Colonic mucosa (tissue), 4 donors: Measurements from ENCODE around the gene PLD1. TPM values are rescaled to one million over a fixed set of nuclear protein-coding genes. Genes with fewer than 3 reads are reported as not detected.
"Not testable (repeated sequence)": the region's sequence is repeated elsewhere in the genome, so short reads cannot be mapped to it uniquely, and the experiment has no call there.

Experiments
- DNase-seq: peaks from one replicate; pipeline ENCODE4 v3.0.0-alpha.2; 2020
- H3K27ac ChIP-seq: fragments of 200-600 bp; one replicate; pipeline ENCODE4 v1.8.0; 2021
- H3K27me3 ChIP-seq: fragments of 200-600 bp; one replicate; pipeline ENCODE4 v1.8.0; 2021
- H3K36me3 ChIP-seq: fragments of 200-600 bp; one replicate; pipeline ENCODE4 v1.8.0; 2021
- H3K4me1 ChIP-seq: fragments of 200-600 bp; one replicate; pipeline ENCODE4 v1.8.0; 2021; ENCODE audit warnings: mild to moderate bottlenecking
- H3K4me3 ChIP-seq: fragments of 200-600 bp; one replicate; pipeline ENCODE4 v1.8.0; 2021
- H3K9ac ChIP-seq, 2 donors: one replicate each; pipeline ENCODE4 v1.7.0; 2013; ENCODE audit warnings: control low read depth in 2 of 2, low read depth in 2 of 2, low read length in 2 of 2
- H3K9me3 ChIP-seq: fragments of 200-600 bp; one replicate; pipeline ENCODE4 v1.8.0; 2021
- intact Hi-C: fragments of 100-400 bp; cut with DNase I; formaldehyde crosslinking; loops from one replicate; pipeline ENCODE4 v1.14.1; 2022
- total RNA-seq, 2 donors: library from RNA; stranded (reverse); fragmentation: NEBNext Ultra II Directional in 1 of 2; extraction: Animal tissue kit (Norgen Biotek cat#: 25700) in 1 of 2; gene quantifications; one replicate each; pipeline ENCODE4 v1.2.1, GENCODE V29; 2021
- TF ChIP-seq, protein P1 (sequence below): fragments of 200-600 bp; IDR thresholded peaks from one replicate; pipeline ENCODE4 v1.8.0; 2022; ENCODE audit warnings: antibody characterized with exemption, mild to moderate bottlenecking
- donor health status: healthy.
- donor health status: DM: no; HTN: no; CAD: no.
- donor health status: DM: no; HTN: no; CAD: no.

PLD1 gene
- total RNA-seq, 2 donors from 2014 or later: 49.6 to 81.3 TPM

DNA sequence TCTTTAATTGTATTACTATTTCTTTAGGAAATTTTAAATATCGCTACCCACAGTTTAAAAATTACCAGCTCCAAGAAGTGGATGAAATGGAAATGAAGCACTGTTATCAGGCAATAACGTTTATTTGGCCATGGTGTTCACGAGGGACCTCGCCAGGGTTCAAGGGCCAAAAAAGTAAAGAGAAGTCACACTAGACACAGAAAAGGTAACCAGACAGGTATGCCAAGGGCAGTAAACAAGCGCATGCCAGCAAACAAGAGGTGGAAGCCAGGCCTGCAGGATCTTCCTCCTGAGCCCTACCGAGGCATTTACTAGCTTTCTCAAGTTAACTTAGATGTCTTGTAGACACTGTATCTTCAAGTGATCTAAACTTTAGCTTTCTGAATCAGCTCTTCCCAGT is 113.5 kb downstream of the PLD1 start:
- Histone ChIP-seq H3K9me3 (no peaks in the 10 kb centered on the region), H3K36me3 (no peaks in the 10 kb centered on the region), H3K27ac (no peak overlapping the region), H3K9ac (no peak overlapping the region), H3K27me3 (no peaks in the 10 kb centered on the region), H3K4me1 (no peaks in the 10 kb centered on the region), H3K4me3 (no peak overlapping the region)
- intact Hi-C loops: no loop called here
- no peak for DNase-seq
- TF ChIP-seq, protein P1, sequence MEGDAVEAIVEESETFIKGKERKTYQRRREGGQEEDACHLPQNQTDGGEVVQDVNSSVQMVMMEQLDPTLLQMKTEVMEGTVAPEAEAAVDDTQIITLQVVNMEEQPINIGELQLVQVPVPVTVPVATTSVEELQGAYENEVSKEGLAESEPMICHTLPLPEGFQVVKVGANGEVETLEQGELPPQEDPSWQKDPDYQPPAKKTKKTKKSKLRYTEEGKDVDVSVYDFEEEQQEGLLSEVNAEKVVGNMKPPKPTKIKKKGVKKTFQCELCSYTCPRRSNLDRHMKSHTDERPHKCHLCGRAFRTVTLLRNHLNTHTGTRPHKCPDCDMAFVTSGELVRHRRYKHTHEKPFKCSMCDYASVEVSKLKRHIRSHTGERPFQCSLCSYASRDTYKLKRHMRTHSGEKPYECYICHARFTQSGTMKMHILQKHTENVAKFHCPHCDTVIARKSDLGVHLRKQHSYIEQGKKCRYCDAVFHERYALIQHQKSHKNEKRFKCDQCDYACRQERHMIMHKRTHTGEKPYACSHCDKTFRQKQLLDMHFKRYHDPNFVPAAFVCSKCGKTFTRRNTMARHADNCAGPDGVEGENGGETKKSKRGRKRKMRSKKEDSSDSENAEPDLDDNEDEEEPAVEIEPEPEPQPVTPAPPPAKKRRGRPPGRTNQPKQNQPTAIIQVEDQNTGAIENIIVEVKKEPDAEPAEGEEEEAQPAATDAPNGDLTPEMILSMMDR: no peak

DNA sequence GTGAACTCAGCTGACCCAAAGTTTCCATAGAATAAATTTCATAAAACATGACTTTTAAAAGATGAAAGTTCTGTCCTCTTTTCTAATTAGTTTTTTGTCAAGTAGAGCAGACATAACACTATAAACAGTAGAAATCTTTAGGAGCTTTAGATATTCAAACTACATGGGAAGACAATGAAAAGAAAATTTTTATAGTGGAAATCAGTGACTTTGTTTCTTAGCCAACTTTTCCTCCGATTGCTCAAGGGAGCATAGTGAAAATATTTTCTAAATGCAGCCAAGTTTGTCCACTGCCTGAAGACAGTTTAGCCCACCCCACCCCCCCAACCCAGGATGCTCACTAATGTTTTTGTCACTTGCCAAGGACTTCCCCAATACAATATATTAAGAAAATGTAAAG is 114.9 kb downstream of the PLD1 start:
- DNase-seq: no peak
- H3K36me3 ChIP-seq: no peaks in the 10 kb centered on the region
- intact Hi-C loops: no loop called here
- no peaks in the 10 kb centered on the region for H3K9me3 ChIP-seq
- H3K9ac ChIP-seq: no peak overlapping the region
- no peak overlapping the region for H3K4me3 ChIP-seq
- H3K27ac ChIP-seq: peak overlapping the region; percentile 51
- no peaks in the 10 kb centered on the region for H3K27me3 ChIP-seq
- no peaks in the 10 kb centered on the region for H3K4me1 ChIP-seq
- TF ChIP-seq, protein P1: no peak

DNA sequence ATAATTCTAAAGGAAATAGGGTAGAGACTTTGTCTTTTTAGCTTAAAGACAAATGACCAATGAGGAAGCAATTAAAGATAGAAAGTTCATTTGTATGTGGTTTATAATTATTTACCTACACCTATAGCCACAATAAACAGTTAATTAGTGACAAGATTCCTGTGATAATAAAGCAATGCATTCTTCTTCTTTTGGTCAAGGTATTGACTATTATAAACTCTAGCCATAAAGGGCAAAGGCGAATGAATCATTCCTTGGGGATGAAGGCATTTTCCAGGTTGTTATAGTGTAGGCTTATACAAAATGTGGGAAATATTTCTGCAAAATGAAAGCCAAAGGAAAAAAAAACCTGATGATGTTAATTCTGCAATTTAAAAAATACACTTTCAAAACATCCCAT is 115.4 kb downstream of the PLD1 start:
- TF ChIP-seq, protein P1: no peak
- no peaks in the 10 kb centered on the region for H3K9me3 ChIP-seq
- no peaks in the 10 kb centered on the region for H3K27me3 ChIP-seq
- DNase-seq: no peak
- intact Hi-C loops: no loop called here
- H3K36me3 ChIP-seq: no peaks in the 10 kb centered on the region
- no peaks in the 10 kb centered on the region for H3K4me1 ChIP-seq
- H3K27ac ChIP-seq: peak overlapping the region; percentile 51
- no peak overlapping the region for H3K9ac ChIP-seq
- H3K4me3 ChIP-seq: no peak overlapping the region

DNA sequence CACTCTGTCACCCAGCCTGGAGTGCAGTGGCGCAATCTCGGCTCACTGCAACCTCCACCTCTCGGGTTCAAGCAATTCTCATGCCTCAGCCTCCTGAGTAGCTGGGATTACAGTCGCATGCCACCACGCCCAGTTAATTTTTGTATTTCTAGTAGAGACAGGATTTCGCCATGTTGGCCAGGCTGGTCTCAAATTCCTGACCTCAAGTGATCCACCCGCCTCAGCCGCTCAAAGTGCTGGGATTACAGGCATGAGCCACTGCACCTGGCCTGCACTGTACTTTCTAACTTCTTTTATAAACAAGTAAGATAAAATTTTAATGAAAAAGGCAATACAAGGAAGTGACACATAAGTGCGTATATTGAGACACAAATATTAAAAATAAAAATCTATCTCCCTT is 117.7 kb downstream of the PLD1 start:
- H3K4me1 ChIP-seq, H3K27me3 ChIP-seq, H3K9me3 ChIP-seq, intact Hi-C loops, H3K9ac ChIP-seq, DNase-seq, H3K27ac ChIP-seq, H3K36me3 ChIP-seq, H3K4me3 ChIP-seq: not testable (repeated sequence)

DNA sequence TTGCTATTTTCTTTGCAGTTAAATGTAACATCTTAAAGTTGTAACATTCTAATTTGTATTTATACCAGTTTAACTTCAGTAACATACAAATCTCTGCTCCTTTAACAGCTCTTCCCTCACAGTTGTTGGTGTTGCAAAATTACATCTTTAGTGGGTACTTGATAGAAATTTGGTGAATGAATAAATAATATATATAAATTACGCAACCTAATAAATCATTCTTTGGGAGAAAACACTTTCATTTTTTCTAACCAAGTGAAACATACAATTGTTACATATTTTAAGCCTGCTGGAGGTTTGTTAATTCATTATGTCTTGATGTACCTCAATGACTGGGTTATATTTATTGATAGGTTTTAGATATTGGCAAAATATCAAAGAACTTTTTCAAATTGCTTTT is 118.8 kb downstream of the PLD1 start:
- no peaks in the 10 kb centered on the region for H3K27me3 ChIP-seq
- TF ChIP-seq, protein P1: no peak
- intact Hi-C loops: no loop called here

DNA sequence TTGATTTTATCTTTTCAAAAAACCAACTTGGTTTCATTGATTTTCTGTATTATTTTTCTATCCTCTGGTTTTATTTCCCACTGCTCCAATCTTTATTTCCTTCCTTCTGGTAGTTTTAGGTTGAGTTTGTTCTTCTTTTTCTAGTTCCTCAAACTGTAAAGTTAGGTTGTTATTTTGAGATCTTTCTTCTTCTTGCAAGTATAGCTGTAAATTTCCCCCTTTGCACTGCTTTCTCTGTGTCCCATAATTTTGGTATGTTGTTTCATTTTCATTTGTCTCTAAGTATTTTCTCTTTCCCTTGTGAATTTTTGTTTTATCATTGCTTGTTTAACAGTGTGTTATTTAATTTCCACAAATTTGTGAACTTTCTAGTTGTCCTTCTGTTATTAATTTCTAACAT is 120.0 kb downstream of the PLD1 start:
- Histone ChIP-seq H3K27me3 (no peaks in the 10 kb centered on the region), H3K9me3 (no peaks in the 10 kb centered on the region), H3K4me1 (no peaks in the 10 kb centered on the region), H3K4me3 (no peak overlapping the region), H3K9ac (no peak overlapping the region), H3K27ac (no peak overlapping the region), H3K36me3 (no peaks in the 10 kb centered on the region)
- DNase-seq: no peak
- TF ChIP-seq, protein P1: no peak
- intact Hi-C loops: no loop called here

More for the DNA sequence above, 118.8 kb downstream of the PLD1 start:
- H3K36me3 ChIP-seq: no peaks in the 10 kb centered on the region
- no peak for DNase-seq
- no peak overlapping the region for H3K27ac ChIP-seq
- H3K9me3 ChIP-seq: no peaks in the 10 kb centered on the region
- no peak overlapping the region for H3K9ac ChIP-seq
- H3K4me1 ChIP-seq: no peaks in the 10 kb centered on the region
- H3K4me3 ChIP-seq: no peak overlapping the region
